DMS79 (cell line): ENCODE results near the gene FAM20C.

Experiments
- DNase-seq: peaks from one replicate; lab custom pipeline; 2025; lab: John Stamatoyannopoulos, UW

Gene FAM20C

DNA sequence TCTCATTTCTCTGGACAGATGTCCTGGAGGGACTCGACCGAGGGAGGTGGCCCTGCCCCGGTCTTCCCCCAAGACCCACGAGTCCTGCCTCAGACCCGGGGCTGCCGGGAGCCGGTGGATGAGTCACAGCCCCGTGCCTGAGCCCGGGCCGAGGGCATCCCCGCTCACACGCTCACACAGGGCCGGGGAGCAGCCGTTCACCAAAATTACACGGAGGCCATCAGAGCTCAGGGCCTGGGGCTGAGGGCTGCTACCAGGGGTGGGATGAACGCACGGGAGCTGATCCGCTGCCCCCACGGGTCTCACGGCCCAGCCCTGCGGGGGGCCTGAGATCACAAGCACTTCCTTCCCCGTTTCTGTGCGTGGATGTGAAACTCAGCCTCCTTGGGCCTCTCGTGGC is 17.5 kb downstream of the FAM20C start:
- no peak for DNase-seq

DNA sequence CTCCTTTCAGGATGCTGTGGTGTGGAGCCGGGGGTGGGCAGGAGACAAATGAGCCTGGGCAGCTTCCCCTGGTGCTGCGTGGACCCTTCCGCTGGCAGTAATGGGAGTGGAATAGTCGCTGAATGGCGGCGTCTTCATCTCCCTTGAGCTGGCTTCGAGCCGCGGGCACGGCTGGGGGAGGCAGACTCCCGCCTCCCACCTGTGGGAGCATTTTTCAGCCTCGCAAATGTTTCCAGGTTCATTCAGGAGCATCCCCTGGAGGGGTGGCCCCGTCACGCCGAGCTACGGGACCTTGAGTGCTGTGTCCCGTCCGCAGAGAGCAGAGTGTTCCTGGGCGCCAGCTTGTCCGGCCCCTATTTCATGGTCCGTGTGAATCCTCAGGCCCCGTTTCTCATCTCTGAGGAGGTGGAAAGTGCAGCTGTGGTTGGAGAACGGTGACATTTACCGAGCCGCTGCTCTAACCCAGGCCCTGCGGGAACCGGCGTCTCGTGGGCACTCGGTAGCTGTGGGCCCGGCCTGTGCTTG is 18.1 kb downstream of the FAM20C start:
- no peak for DNase-seq

DNA sequence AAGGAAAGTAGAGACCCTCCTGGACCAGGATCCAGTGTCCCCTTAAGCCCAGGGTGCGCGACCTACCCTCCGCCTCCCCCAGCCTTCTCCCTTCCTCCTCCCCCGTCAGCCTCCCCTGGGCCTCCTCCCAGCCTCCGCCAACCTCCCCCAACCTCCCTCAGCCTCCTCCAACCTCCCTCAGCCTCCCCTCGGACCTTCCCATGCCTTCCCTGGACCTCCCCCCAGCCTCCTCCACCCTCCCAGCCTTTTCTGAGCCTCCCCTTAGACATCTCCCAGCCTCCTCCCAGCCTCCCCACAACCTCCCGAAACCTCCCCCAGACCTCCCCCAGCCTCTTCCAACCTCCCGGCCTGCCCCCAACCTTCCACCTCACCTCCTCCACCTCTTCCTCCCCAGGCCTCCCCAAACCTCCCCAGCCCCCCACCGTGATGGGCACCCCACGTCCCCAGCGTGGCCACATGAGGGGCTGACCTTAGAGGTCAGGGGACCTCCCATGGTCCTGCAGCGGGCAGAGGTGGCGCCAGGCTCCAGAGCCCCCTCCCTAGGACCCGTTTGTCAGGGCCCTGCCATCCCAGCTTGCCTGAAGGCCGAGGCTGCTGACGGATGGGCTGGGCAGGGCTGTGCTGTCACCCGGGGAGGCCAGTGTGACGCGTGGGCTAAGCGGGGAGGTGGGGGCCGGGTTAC is 18.8 kb downstream of the FAM20C start:
- DNase-seq: no peak

DNA sequence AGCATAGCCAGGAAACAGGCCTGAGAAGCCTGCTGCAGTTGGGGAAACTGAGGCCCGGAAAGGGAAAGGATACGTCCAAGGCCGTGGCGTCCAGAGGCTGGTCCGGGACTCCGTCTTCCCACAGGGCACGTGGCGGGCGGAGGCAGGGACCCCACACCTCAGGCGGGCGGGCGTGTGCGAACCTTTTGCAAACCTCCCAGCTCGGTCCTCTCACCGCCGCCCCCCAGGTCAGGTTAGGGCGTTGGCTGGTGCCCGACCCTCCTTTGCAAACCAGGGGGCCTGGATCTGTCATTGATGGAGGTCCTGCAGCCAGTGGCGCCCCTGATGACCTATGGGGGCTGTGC is 19.3 kb downstream of the FAM20C start:
- DNase-seq: no peak

DNA sequence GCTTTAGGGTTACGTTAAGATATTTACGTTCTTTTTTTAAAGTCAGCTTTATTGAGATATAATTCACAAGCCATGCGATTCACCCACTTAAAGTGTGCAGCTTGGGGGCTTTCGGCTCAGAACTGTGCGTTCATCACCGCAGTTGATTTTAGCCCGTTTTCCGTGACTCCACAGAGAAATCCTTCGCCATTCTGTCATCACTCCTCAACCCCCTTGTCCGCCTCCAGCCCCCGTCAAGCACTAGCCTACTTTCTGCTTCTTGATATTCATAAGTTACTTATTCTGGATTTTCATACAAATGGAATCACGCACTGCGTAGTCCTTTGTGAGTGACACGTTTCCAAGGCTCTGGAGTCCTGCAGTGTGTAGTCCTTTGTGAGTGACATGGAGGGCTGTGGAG is 20.4 kb downstream of the FAM20C start:
- no peak for DNase-seq

DNA sequence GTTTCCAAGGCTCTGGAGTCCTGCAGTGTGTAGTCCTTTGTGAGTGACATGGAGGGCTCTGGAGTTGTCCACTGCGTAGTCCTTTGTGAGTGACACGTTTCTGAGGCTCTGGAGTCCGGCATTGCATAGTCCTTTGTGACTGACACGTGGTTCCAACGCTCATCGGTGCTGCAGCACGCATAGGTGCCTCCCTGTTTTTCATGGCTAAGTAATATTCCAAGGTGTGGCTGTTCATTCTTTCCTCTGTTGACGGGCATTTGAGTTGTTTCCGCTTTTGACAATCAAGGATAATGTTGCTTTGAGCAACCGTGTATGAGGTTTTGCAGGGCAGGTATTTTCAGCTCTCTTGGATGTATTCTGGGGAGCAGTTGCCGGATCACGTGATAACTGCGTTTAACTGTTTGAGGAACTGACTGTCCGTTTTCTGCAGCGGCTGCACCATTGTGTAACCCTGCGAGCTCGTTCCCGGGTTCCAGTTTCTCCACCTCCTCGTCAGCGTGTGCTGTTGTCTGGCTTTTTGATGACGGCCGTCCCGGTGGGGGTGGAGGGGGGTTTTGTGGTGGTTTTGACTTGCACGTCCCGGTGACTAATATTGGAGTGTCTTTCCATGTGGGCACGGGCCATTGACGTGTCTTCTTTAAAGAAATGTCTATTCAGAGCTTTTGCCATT is 21.1 kb downstream of the FAM20C start:
- DNase-seq: no peak

DNA sequence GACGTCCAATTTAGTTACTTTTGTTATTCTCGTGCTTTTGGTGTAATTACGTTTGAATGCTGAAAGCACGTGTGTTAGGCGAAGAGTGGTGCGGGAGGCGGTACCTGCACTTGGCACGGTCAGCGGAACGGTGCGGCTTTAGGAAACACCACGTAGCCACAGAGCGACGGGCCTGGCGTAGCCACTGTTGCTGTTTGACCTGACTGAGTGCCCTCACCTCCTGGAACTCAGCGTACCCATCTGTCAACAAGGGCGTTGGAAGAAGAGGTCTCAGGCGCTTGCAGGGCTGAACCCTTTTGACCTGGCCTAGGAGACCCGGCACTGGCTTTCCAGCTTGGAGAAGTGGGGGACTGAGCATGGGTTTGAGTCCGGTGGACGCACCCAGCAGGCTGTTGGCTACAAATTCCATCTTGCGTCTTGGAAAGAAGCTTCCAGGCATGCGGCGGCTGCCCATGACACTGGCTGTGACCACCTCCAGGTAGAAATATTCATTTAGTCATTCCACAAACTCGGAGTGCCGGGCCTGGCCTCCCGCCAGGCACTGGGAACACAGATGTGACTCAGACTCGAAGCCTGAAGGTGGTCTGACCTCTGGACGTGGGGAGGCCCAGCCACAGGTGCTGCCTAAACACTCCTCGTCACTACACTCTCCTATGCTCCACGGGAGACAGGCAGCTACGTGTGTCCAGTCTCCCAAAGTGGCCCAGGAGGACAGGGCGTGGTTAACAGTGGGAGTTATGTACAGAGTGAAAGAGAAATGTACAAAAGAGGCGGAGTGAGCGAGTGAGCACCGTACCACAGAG is 22.2 kb downstream of the FAM20C start:
- no peak for DNase-seq

DNA sequence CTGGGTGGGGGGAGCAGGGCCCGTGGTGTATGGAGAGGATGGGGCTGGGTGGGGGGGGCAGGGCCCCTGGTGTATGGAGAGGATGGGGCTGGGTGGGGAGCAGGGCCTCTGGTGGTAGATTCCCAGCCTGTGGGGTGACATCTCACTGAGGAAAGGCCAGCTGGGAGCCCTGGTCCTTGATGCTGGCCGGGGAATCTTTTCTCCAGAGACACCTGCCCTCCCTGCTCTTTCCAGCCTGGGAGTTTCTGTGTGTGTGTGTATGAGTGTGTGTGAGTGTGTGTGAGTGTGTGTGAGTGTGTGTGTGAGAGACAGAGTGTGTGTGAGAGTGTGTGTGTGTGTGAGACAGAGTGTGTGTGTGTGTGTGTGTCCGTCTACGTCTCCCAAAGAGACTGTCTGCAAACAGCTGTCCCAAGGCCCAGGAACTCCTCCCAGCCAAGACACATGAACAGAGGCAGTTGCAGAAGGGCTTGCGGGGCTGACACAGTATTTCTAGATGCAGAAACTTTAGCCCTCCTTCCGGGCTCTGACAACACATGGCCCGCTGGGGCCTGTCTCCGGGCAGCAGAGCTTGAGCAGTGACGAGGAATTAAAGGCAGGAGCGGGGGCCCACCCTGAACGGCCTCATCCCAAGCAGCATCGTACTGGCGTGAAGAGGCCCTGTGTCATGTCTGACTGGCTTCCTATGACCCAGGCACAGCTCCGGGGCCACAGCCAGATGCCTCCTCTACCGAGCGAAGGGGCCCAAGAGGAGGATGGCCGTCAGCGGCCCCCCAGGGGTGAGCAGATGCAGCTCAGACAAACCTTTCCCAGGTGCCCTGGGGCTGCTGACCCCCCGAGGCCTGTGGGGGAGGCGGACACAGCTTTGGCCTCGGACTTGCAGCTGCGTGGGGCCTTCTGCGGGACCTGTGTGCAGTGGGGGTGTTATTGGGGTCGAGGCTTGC is 24.3 kb downstream of the FAM20C start:
- no peak for DNase-seq

DNA sequence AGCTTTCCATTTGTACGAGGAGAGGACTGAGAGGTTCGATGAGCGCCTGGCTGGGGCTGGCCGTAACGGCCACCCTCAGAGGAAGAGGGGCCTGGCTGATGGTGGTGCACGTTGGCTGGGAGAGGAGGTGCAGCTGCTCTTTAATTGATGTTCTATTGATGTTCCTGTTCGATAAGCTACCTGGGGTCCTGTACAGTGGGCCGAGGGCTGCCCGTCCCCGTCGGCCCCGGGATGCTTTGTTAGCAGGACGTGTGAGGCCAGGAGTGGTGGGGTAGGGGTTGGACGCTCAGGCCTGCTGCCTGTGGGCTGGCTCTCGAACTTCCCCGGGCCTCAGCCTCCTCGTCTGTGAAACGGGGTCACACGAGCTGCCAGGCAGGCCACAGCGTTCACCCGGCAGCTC is 25.4 kb downstream of the FAM20C start:
- no peak for DNase-seq

DNA sequence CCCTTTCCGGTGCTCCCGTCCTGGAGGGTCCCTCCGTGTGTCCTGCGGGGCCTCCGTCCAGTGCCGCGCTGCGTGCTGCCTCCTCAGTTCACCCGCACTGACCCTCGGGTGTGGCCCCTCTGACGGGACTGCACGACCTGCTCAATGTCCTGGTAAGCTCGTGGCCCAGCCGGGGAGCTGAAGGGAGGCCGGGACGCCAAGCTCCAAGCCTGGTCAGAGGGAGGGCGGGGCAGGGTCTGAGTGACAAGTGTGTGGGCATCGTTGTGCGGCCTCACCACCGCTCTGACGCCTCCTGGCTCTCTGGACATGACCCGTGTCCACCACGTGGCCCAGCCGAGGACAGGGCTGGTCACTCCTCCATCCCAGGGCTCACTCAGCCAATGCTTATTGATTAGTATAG is 25.9 kb downstream of the FAM20C start:
- DNase-seq: no peak

DNA sequence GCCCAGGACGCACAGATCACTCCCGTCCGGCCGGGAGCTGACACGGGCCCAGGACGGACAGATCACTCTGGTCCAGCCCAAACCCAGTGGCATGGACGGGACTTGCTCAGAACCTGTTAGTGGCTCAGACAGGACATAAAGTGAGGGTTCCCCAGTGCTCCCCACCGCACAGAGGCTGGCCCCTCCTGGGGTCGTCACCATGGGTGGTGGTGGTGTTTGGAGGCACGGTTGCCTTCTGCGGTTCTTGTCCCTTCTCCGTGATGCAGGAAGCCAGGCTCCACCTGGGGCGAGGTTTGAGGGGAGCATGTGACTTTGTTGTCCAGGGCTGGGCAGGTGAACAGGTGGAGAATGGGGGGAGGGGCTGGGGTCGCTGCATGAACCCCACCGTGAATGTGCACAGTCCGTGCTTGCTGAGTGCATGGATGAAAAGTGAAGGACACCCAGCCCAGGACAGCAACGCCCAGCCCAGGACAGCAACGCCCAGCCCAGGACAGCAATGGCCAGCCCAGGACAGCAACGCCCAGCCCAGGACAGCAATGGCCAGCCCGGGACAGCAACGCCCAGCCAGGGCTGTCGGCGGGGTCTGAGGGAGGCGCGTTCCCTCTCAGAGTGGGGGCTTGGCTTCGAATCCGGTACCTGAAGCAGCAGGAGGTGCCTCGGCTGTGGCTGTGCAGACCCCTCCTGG is 26.7 kb downstream of the FAM20C start:
- DNase-seq: no peak

DNA sequence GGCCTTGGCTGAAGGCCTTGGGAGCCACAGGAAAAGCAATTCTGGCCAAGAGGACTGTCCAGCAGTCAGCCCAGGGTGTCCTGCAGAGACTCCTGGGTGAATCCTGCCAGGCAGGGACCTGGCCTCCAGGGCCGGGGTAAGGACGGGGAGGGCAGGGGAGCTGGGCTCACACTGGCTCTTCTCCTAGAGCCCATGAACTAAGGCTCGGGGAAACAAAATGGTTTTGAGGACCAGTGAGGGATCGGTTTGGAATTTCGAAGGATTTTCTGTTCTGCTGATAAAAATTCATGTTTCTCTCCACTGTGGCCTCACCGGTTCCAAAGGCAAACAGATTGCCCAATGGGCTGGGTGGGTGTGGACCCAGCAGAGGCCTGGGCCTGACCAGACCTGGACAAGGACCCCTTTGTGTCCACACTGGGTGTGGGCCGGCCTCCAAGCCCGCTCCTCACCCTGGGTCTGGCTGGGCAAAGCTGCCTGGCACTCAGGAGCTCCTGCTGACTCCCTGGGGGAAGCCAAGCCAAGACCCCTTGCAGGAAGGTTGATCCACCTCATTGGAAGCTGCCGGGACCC is 27.3 kb downstream of the FAM20C start:
- DNase-seq: no peak

DNA sequence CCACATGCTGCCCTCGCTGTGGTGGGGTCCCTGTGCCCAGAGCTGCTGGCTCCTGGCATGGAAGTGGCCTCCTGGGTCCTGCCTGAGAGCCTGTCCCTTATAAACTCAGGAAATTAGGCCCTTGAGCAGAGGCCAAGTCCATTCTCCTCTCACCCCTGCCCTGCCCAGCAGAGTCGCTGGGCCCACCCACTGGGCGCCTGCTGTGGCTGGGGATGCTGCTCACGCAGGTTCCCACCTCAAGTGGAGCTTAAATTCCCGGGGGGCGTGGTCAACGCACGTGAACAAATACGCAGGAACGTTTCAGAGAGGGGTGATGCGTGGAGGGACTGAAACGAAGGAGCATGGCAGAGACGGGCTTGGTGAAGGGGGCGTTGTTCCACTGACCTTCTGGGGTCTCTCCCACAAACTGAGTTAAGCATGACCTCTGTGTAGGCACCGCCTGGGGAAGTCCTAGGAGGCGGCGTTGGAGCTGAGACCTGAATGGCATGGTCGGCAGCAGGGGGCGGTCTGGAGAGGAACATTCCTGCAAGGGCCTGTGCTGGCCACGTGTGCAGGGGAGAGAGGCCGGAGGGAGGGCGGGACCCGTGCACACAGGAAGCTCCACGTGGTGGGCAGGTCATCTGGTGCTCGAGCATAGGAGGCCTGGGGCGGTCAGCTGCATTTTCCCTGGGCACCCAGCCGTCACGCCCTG is 27.9 kb downstream of the FAM20C start:
- DNase-seq: no peak

DNA sequence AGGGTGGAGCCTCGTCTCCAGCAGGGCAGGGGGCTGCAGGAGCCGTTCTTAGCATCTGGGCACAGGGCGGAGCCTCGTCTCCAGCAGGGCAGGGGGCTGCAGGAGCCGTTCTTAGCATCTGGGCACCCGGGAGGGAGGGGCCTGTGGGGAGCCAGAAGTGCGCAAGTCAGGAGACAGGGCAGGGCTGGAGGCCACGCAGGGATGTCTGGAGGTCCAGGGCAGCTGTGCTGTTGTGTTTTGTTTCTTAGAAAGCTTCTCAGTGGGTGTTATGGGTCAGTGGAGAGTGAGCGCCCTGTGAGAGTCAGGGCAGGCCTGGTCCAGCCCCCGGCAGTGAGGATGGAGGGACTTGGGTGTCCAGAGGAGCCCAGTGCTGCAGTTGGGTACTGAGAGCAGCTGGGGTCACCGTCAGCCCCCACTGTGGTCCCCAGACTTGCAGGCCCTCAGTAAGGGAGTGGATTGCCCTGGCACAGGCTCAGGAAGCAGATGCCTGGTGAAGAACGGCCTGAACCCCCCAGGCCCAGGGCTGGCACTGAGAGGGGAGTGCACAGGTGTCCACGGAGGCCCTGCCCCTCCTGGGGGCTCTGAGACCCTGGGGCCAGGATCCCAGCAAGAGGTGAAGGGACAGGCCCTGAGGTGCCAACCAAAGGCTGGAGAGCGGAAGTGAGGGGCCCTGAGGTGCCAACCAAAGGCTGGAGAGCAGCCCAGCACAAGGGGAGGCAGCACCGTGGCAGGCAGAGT is 29.8 kb downstream of the FAM20C start:
- no peak for DNase-seq

DNA sequence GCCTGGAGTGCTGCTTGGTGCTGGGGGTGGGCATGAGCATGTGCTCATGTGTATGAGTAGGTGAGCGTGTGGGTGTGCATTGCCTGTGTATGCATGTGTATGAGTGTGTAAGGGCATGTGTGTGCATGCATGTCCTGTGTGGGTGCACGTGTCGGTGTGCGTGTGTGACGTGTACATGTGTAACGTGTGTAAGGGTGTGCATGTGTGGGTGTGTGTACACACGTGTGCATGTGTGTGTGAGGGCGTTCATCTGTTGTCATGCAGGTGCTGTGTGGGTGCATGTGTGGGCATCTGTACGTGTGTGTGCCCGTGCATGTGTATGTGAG is 30.3 kb downstream of the FAM20C start:
- no peak for DNase-seq

DNA sequence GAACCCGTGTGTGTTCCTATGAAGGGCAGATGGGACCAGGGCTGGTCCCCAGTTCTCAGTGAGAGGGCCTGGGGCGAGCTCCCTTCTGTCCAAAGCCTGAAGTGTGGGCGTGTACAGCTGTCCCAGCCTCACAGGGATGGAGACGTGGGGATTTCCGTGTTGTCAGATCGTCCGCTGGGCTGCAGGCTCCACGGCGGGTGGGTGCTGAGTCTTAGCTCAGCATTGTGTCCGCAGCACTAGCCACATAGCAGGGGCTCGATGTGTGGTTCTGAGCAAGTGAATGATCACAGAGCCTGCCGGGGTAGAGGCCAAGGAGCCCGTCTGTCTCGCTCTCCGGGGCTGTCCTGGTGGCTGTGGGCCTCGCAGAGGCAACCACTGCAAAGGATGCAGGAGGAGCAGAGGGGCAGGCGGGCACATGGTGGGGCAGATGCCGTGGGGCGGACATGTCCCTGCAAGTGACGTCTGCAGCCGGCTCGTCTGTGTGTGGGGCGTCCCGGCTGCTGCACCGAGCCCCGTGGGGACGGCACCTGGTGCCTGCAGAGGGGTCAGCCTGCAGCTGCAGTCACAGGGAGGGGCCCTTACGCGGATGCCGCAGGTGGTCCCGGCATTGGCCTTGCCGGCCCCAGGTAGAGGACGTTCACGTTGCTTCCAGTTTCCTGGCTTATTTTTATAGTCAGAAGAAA is 30.9 kb downstream of the FAM20C start:
- no peak for DNase-seq

DNA sequence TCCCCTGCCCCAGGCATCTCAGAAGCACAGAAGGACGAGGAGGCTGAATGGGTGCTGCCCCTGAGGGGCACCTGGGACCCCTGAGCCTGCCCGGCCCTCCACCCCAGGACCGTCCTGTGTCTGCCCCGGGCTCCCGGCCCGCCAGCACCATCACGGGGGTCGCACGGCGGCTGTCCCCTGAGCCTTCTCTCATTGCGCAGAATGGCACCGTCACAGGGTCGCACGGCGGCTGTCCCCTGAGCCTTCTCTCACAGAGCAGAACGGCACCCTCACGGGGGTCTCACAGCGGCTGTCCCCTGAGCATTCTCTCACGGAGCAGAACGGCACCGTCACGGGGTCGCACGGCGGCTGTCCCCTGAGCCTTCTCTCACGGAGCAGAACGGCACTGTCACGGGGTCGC is 31.5 kb downstream of the FAM20C start:
- no peak for DNase-seq

DNA sequence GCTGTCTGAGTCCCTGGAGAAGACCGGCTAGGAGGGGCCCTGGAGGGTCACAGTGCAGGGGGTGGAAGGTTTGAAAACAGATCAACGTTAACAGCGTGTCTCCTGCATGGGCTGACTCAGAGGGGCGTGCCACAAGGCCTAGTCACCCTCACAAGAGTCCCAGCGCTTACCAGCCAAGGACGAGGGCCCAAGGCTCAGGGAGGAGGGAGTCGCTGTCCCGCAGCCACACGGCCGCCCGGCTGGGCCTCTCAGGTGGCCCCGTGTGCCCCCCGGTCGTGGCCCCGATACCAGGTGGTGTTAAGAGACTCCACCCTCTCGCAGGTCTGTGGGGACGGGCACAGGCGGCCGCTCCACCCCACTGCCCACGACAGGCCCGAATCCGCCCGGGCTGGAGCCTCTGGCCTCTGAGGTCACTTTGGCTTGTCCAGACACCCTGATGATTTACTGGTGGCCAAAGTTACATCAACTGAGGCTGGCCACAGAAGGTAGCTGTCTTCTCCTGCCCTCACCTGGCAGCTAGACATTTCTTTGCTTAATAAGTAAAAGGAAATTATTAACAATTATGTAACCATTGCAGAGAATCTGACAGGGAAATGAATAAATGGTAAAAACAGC is 34.0 kb downstream of the FAM20C start:
- DNase-seq: no peak

DNA sequence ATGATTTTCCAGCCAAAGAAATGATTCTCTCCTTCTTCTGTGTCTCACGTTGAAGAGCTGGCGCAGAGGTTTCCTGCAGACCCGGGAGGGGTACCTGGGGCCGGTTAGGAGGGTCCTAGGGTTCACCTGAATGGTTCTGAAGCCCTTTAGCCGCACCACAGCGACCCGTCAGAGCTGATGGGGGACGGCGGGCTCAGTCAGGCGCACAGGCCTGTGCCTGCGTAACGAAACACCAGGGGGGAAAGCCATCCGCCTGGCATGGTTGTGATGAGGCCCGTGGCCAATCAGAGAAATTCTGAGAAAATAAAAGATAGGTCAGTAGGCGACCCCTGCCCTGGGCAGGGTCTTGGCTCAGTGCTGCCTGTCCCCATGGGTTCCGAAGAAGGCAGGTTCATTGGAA is 35.6 kb downstream of the FAM20C start:
- DNase-seq: no peak
